WTC11 (cell line): ENCODE data around the gene FLT4. TPM values are rescaled to one million over a fixed set of nuclear protein-coding genes. Genes with fewer than 3 reads are reported as not detected.

Source experiments
- ATAC-seq: fragments of 200-7000 bp; cut with Tn5 transposase; 2 replicates; pipeline ENCODE4 v1.10.0; 2021; ENCODE audit warnings: mild to moderate bottlenecking, moderate library complexity
- CTCF ChIA-PET: fragments of 300-600 bp; sonication (Branson Sonifier 250); formaldehyde crosslinking; loops from one replicate; lab custom pipeline; 2021; ENCODE audit warnings: antibody characterized with exemption; lab: Charles Lee
- POLR2A ChIA-PET: fragments of 350-600 bp; sonication (Branson Sonifier 250); formaldehyde crosslinking; loops from one replicate; lab custom pipeline; 2021; ENCODE audit warnings: antibody characterized with exemption; lab: Charles Lee
- DNase-seq: peaks from one replicate; pipeline ENCODE4 v3.0.0; 2021; ENCODE audit warnings: low spot score
- H3K27ac Mint-ChIP-seq: 2 replicates; pipeline ENCODE4 v1.8.0; 2021; ENCODE audit warnings: mixed read lengths
- H3K27me3 Mint-ChIP-seq: 2 replicates; pipeline ENCODE4 v1.8.0; 2021; ENCODE audit warnings: low read depth, mild to moderate bottlenecking, moderate library complexity, mixed read lengths
- H3K36me3 Mint-ChIP-seq: 2 replicates; pipeline ENCODE4 v1.8.0; 2021; ENCODE audit warnings: mixed read lengths
- H3K4me1 Mint-ChIP-seq: 2 replicates; pipeline ENCODE4 v1.8.0; 2022; ENCODE audit warnings: mixed read lengths
- H3K4me3 Mint-ChIP-seq: 2 replicates; pipeline ENCODE4 v1.8.0; 2021; ENCODE audit warnings: mild to moderate bottlenecking, moderate library complexity, mixed read lengths
- H3K9me3 Mint-ChIP-seq: 2 replicates; pipeline ENCODE4 v1.8.0; 2021; ENCODE audit warnings: mixed read lengths
- ARID4B ChIP-seq: sonication (generic); formaldehyde crosslinking; IDR thresholded peaks from 2 replicates; pipeline ENCODE4 v1.8.0; 2023; ENCODE audit warnings: missing genetic modification reagents, mild to moderate bottlenecking, borderline replicate concordance
- ATF3 ChIP-seq: sonication (generic); formaldehyde crosslinking; conservative IDR thresholded peaks from 2 replicates; pipeline ENCODE4 v1.8.1; 2022; ENCODE audit warnings: mild to moderate bottlenecking, missing genetic modification reagents
- CDX4 ChIP-seq: fragments of 250-450 bp; sonication (Bioruptor Pico); IDR thresholded peaks from 2 replicates; pipeline ENCODE4 v1.9.0; 2021; ENCODE audit warnings: moderate library complexity, mild to moderate bottlenecking, inconsistent platforms, borderline replicate concordance
- CREB1 ChIP-seq: sonication (generic); formaldehyde crosslinking; IDR thresholded peaks from 2 replicates; pipeline ENCODE4 v1.8.0; 2023; ENCODE audit warnings: mild to moderate bottlenecking, missing genetic modification reagents
- CREM ChIP-seq: sonication (generic); formaldehyde crosslinking; IDR thresholded peaks from 2 replicates; pipeline ENCODE4 v1.8.1; 2022; ENCODE audit warnings: mild to moderate bottlenecking, missing genetic modification reagents, moderate library complexity
- E2F1 ChIP-seq: sonication (generic); formaldehyde crosslinking; IDR thresholded peaks from 2 replicates; pipeline ENCODE4 v1.8.0; 2022; ENCODE audit warnings: mild to moderate bottlenecking, missing genetic modification reagents
- EMX1 ChIP-seq: fragments of 250-450 bp; sonication (Bioruptor Pico); IDR thresholded peaks from 2 replicates; pipeline ENCODE4 v1.8.0; 2021; ENCODE audit warnings: mild to moderate bottlenecking
- ERG ChIP-seq: fragments of 250-450 bp; sonication (Bioruptor Pico); IDR thresholded peaks from 2 replicates; pipeline ENCODE4 v1.8.0; 2021; ENCODE audit warnings: mild to moderate bottlenecking
- FOXK1 ChIP-seq: sonication (generic); formaldehyde crosslinking; IDR thresholded peaks from 2 replicates; pipeline ENCODE4 v1.8.0; 2022; ENCODE audit warnings: mild to moderate bottlenecking, moderate library complexity, missing genetic modification reagents
- FOXP1 ChIP-seq: sonication (generic); formaldehyde crosslinking; IDR thresholded peaks from 2 replicates; pipeline ENCODE4 v1.8.0; 2022; ENCODE audit warnings: missing genetic modification reagents, mild to moderate bottlenecking, moderate library complexity, borderline replicate concordance
- HMGXB4 ChIP-seq: sonication (generic); formaldehyde crosslinking; IDR thresholded peaks from 2 replicates; pipeline ENCODE4 v1.8.1; 2023; ENCODE audit warnings: mild to moderate bottlenecking, moderate library complexity, missing genetic modification reagents
- MXD4 ChIP-seq: fragments of 250-450 bp; sonication (Bioruptor Pico); IDR thresholded peaks from 2 replicates; pipeline ENCODE4 v1.8.0; 2021; ENCODE audit warnings: mild to moderate bottlenecking, moderate library complexity, borderline replicate concordance
- MYBL2 ChIP-seq: sonication (generic); formaldehyde crosslinking; IDR thresholded peaks from 2 replicates; pipeline ENCODE4 v1.8.1; 2023; ENCODE audit warnings: mild to moderate bottlenecking, moderate library complexity, missing genetic modification reagents
- NFYB ChIP-seq: sonication (generic); formaldehyde crosslinking; conservative IDR thresholded peaks from 2 replicates; pipeline ENCODE4 v1.8.0; 2022; ENCODE audit warnings: low read depth, missing genetic modification reagents
- SOX15 ChIP-seq: fragments of 250-450 bp; sonication (Bioruptor Pico); IDR thresholded peaks from 2 replicates; pipeline ENCODE4 v1.9.0; 2021; ENCODE audit warnings: mild to moderate bottlenecking
- STAT6 ChIP-seq: sonication (generic); formaldehyde crosslinking; conservative IDR thresholded peaks from 2 replicates; pipeline ENCODE4 v1.8.1; 2023; ENCODE audit warnings: mild to moderate bottlenecking, low read depth, missing genetic modification reagents, moderate library complexity
- TEAD1 ChIP-seq: sonication (generic); formaldehyde crosslinking; IDR thresholded peaks from 2 replicates; pipeline ENCODE4 v1.8.0; 2022; ENCODE audit warnings: mild to moderate bottlenecking, missing genetic modification reagents
- TEAD4 ChIP-seq: sonication (generic); formaldehyde crosslinking; IDR thresholded peaks from 2 replicates; pipeline ENCODE4 v1.8.0; 2022; ENCODE audit warnings: mild to moderate bottlenecking, missing genetic modification reagents
- ZNF219 ChIP-seq: sonication (generic); formaldehyde crosslinking; IDR thresholded peaks from 2 replicates; pipeline ENCODE4 v1.8.0; 2023; ENCODE audit warnings: missing genetic modification reagents, mild to moderate bottlenecking, borderline replicate concordance
- ZNF423 ChIP-seq: fragments of 250-450 bp; sonication (Bioruptor Pico); IDR thresholded peaks from 2 replicates; pipeline ENCODE4 v2.1.2; 2022; ENCODE audit warnings: mild to moderate bottlenecking, moderate library complexity
- total RNA-seq: library from RNA; stranded (reverse); gene quantifications from 3 replicates; pipeline ENCODE4 v1.2.3, GENCODE V29; 2021

The FLT4 gene
- total RNA-seq, 1 experiment from 2014 or later: 12.4 TPM

- no peak for TF ChIP-seq HMGXB4 (CRISPR knock-in tag)
- TF ChIP-seq NFYB: no peak
- TF ChIP-seq SOX15 (CRISPR knock-in tag): no peak
- TF ChIP-seq MXD4 (CRISPR knock-in tag): no peak
- TF ChIP-seq CREB1 (CRISPR knock-in tag): no peak
These were observed 20.3 kb upstream of the FLT4 start (continued) for GRCh38 chr5:180669661-180670060.

- H3K4me1 Mint-ChIP-seq: peaks cover 24% of the 10 kb centered on the region
- ChIA-PET POLR2A (no interaction called here), CTCF (interaction anchor here (1.5 to 4.1 kb wide), 3 partner anchors 49 to 58 kb away, joined by 4 to 16 read pairs (median 5); no protein-coding TSS in a partner anchor)
- TF ChIP-seq FOXK1 (CRISPR knock-in tag) (no peak), ZNF423 (CRISPR knock-in tag) (no peak)
- no peaks in the 10 kb centered on the region for H3K9me3 Mint-ChIP-seq
- DNase-seq (no peak), ATAC-seq (no peak)
- H3K4me3 Mint-ChIP-seq: no peak overlapping the region
- no peaks in the 10 kb centered on the region for H3K36me3 Mint-ChIP-seq
- peaks cover 27% of the 10 kb centered on the region for H3K27me3 Mint-ChIP-seq
- no peak overlapping the region for H3K27ac Mint-ChIP-seq
These were observed 19.6 kb upstream of the FLT4 start for GRCh38 chr5:180668835-180669596.

- CTCF ChIA-PET: interaction anchor here (1.2 to 4.1 kb wide), 2 partner anchors 48 to 55 kb away, joined by 3 to 16 read pairs; no protein-coding TSS in a partner anchor
- no peak for TF ChIP-seq ERG (CRISPR knock-in tag)
- TF ChIP-seq ATF3 (CRISPR knock-in tag): no peak
- no peak for TF ChIP-seq TEAD1 (CRISPR knock-in tag)
- TF ChIP-seq ZNF219 (CRISPR knock-in tag): no peak
- no peak for TF ChIP-seq TEAD4 (CRISPR knock-in tag)
- TF ChIP-seq ARID4B (CRISPR knock-in tag): no peak
- no peak for TF ChIP-seq STAT6
- no peak for TF ChIP-seq MYBL2 (CRISPR knock-in tag)
- TF ChIP-seq CREM: no peak
- TF ChIP-seq FOXP1: no peak
- TF ChIP-seq MXD4 (CRISPR knock-in tag): no peak
- TF ChIP-seq CDX4 (CRISPR knock-in tag): no peak
- no peak for TF ChIP-seq EMX1 (CRISPR knock-in tag)
- TF ChIP-seq E2F1 (CRISPR knock-in tag): no peak
- TF ChIP-seq CREB1 (CRISPR knock-in tag): no peak
These were observed 17.4 kb upstream of the FLT4 start for GRCh38 chr5:180666812-180667211.

More at GRCh38 chr5:180666812-180667211, 17.4 kb upstream of the FLT4 start:
- H3K4me3 Mint-ChIP-seq: no peak overlapping the region
- DNase-seq (no peak), ATAC-seq (no peak)
- peaks cover 24% of the 10 kb centered on the region for H3K4me1 Mint-ChIP-seq
- H3K27ac Mint-ChIP-seq: no peak overlapping the region
- POLR2A ChIA-PET: no interaction called here
- H3K36me3 Mint-ChIP-seq: no peaks in the 10 kb centered on the region
- peaks cover 9% of the 10 kb centered on the region; the same call in 1 of the 2 replicates for H3K27me3 Mint-ChIP-seq
- H3K9me3 Mint-ChIP-seq: no peaks in the 10 kb centered on the region
